ENCODE measurements around the gene KY.
A peak's percentile ranks its signal among the peaks of the same experiment; 100 is the strongest.

KY gene

DNA sequence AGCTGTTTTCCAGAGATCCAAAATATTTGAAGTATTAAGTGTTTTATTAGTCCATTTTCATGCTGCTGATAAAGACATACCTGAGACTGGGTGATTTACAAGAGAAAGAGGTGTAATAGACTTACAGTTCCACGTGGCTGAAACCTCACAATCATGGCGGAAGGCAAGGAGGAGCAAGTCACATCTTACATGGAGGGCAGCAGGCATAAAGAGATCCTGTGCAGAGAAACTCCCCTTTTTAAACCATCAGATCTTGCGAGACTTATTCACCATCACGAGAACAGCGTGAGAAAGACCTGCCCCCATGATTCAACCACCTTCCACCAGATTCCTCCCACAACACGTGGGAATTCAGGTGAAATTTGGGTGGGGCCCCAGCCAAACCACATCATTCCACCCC lies 82.0 kb downstream of the KY start:
- DNase-seq = no peak
- TF ChIP-seq GATA1 (IDR thresholded peaks at IDR 0.05; ENCODE audit: low read depth, low read length) (no peak), POLR2A (IDR thresholded peaks at IDR 0.05; ENCODE audit: low read length) (no peak)

- TF ChIP-seq GATA1 (IDR thresholded peaks at IDR 0.05; ENCODE audit: low read depth, low read length) (no peak), POLR2A (IDR thresholded peaks at IDR 0.05; ENCODE audit: low read length) (no peak)
- DNase-seq = no peak
These were observed 83.2 kb downstream of the KY start for GRCh38 chr3:134567605-134568004.

GRCh38 chr3:134564991-134565390 lies 85.8 kb downstream of the KY start:
- DNase-seq = no peak
- TF ChIP-seq POLR2A (IDR thresholded peaks at IDR 0.05; ENCODE audit: low read length) (no peak), GATA1 (IDR thresholded peaks at IDR 0.05; ENCODE audit: low read depth, low read length) (no peak)

DNA sequence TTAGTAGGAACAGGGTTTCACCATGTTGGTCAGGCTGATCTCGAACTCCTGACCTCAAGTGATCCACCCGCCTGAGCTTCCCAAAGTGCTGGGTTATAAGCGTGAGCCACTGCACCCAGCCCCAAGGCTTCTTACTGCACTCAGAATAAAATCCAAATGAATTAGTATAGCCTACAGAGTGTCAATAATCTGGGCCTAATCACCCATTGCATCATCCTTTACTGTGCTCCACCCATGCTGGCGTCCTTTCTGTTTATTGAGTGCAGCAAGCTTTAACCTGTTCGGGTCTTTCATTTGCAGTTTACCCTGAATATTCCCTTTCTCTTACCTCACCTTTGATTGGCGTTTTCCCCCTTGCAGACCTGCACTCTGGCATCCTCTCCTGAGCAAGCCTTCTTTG lies 87.2 kb downstream of the KY start:
- peak; percentile 10 to 48 for DNase-seq
- no peak for TF ChIP-seq POLR2A (IDR thresholded peaks at IDR 0.05; ENCODE audit: low read length)
- TF ChIP-seq GATA1 (IDR thresholded peaks at IDR 0.05; ENCODE audit: low read depth, low read length) = no peak

- no peak for DNase-seq
- TF ChIP-seq POLR2A (IDR thresholded peaks at IDR 0.05; ENCODE audit: low read length) = no peak
- TF ChIP-seq GATA1 (IDR thresholded peaks at IDR 0.05; ENCODE audit: low read depth, low read length) = no peak
These were observed 88.8 kb downstream of the KY start for GRCh38 chr3:134562055-134562454.

GRCh38 chr3:134559591-134559990 lies 91.2 kb downstream of the KY start:
- no peak for DNase-seq
- TF ChIP-seq GATA1 (IDR thresholded peaks at IDR 0.05; ENCODE audit: low read depth, low read length) (no peak), POLR2A (IDR thresholded peaks at IDR 0.05; ENCODE audit: low read length) (no peak)

Data from erythroblast (primary cell).